Measurements from ENCODE around the gene TIAM2.

- TF ChIP-seq, protein P1, sequence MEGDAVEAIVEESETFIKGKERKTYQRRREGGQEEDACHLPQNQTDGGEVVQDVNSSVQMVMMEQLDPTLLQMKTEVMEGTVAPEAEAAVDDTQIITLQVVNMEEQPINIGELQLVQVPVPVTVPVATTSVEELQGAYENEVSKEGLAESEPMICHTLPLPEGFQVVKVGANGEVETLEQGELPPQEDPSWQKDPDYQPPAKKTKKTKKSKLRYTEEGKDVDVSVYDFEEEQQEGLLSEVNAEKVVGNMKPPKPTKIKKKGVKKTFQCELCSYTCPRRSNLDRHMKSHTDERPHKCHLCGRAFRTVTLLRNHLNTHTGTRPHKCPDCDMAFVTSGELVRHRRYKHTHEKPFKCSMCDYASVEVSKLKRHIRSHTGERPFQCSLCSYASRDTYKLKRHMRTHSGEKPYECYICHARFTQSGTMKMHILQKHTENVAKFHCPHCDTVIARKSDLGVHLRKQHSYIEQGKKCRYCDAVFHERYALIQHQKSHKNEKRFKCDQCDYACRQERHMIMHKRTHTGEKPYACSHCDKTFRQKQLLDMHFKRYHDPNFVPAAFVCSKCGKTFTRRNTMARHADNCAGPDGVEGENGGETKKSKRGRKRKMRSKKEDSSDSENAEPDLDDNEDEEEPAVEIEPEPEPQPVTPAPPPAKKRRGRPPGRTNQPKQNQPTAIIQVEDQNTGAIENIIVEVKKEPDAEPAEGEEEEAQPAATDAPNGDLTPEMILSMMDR (IDR thresholded peaks at IDR 0.05): no peak
- TF ChIP-seq POLR2A (IDR thresholded peaks at IDR 0.05) (no peak), EP300 (IDR thresholded peaks at IDR 0.05) (no peak), POLR2AphosphoS5 (IDR thresholded peaks at IDR 0.05) (no peak)
Observed at GRCh38 chr6:155030148-155030720, 35.1 kb downstream of the TIAM2 start.

Measured in sigmoid colon (tissue), 4 donors.